Ovary (tissue), 3 donors: ENCODE results near the gene RPP40.

Source experiments
- CTCF ChIP-seq, 3 donors: fragments of 450-650 bp in 2 of 3; fragments of 200-600 bp in 1 of 3; IDR thresholded peaks; one replicate each; pipeline versions ENCODE4 v1.5.1 to v1.8.0; 2016 to 2022; ENCODE audit warnings: antibody characterized with exemption in 3 of 3, mild to moderate bottlenecking in 1 of 3
- POLR2A ChIP-seq: fragments of 450-650 bp; IDR thresholded peaks from one replicate; pipeline ENCODE4 v1.6.1; 2017; ENCODE audit warnings: antibody characterized with exemption, mild to moderate bottlenecking, moderate library complexity
- donor health status: DM: no; HTN: no; CAD: no.

GRCh38 chr6:5006222-5006621, 2.4 kb upstream of the RPP40 start:
- no peak for TF ChIP-seq CTCF (IDR thresholded peaks at IDR 0.05)
- TF ChIP-seq POLR2A: no peak
